Suprapubic skin (tissue), 4 donors: ENCODE measurements around the gene CDKN1A. TPM values are rescaled to one million over a fixed set of nuclear protein-coding genes. Genes with fewer than 3 reads are reported as not detected.
"Not testable (repeated sequence)": the region's sequence is repeated elsewhere in the genome, so short reads cannot be mapped to it uniquely, and the experiment has no call there.

Source experiments
- DNase-seq, 2 donors: peaks; one replicate each; pipeline ENCODE4 v3.0.0-alpha.2; 2019; ENCODE audit warnings: low spot score in 2 of 2
- H3K27ac ChIP-seq: fragments of 200-600 bp; sonication (generic); one replicate; pipeline ENCODE4 v1.5.1; 2019
- H3K27me3 ChIP-seq: fragments of 200-600 bp; sonication (generic); one replicate; pipeline ENCODE4 v1.5.1; 2019
- H3K36me3 ChIP-seq: fragments of 200-600 bp; sonication (generic); one replicate; pipeline ENCODE4 v1.5.1; 2019
- H3K4me1 ChIP-seq: fragments of 200-600 bp; sonication (generic); one replicate; pipeline ENCODE4 v1.5.1; 2019
- H3K4me3 ChIP-seq: fragments of 200-600 bp; sonication (generic); one replicate; pipeline ENCODE4 v1.5.1; 2019; ENCODE audit warnings: mild to moderate bottlenecking
- H3K9me3 ChIP-seq: fragments of 200-600 bp; sonication (generic); one replicate; pipeline ENCODE4 v1.5.1; 2019
- EP300 ChIP-seq: sonication (generic); formaldehyde crosslinking; IDR thresholded peaks from one replicate; pipeline ENCODE4 v1.6.1; 2017; ENCODE audit warnings: antibody characterized with exemption
- POLR2A ChIP-seq, 2 donors: fragments of 450-650 bp; IDR thresholded peaks; one replicate each; pipeline ENCODE4 v1.6.1; 2017; ENCODE audit warnings: antibody characterized with exemption in 2 of 2, mild to moderate bottlenecking in 2 of 2, moderate library complexity in 2 of 2
- POLR2AphosphoS5 ChIP-seq, 3 donors: sonication (generic); formaldehyde crosslinking; IDR thresholded peaks; one replicate each; pipeline ENCODE4 v1.6.1; 2017; ENCODE audit warnings: antibody characterized with exemption in 3 of 3
- WGBS: methylation state at CpG from one replicate; pipeline ENCODE4 v1.1.5; 2018; 5-methylcytosine and 5-hydroxymethylcytosine counted together
- total RNA-seq, 4 donors: library from RNA; depleted of rRNA; stranded (reverse); fragments of >200 nt; gene quantifications; one replicate each; pipeline ENCODE4 v1.1.0, GENCODE V29; 2016
- TF ChIP-seq, protein P1 (sequence below), 2 donors: fragments of 200-600 bp in 1 of 2; fragments of 450-650 bp in 1 of 2; sonication (generic) in 1 of 2; IDR thresholded peaks; one replicate each; pipeline ENCODE4 v1.5.1; 2016 to 2019; ENCODE audit warnings: antibody characterized with exemption in 2 of 2, mild to moderate bottlenecking in 1 of 2, moderate library complexity in 1 of 2

CDKN1A gene
- total RNA-seq, 4 donors from 2014 or later: 138 to 315 (median 207) TPM

DNA sequence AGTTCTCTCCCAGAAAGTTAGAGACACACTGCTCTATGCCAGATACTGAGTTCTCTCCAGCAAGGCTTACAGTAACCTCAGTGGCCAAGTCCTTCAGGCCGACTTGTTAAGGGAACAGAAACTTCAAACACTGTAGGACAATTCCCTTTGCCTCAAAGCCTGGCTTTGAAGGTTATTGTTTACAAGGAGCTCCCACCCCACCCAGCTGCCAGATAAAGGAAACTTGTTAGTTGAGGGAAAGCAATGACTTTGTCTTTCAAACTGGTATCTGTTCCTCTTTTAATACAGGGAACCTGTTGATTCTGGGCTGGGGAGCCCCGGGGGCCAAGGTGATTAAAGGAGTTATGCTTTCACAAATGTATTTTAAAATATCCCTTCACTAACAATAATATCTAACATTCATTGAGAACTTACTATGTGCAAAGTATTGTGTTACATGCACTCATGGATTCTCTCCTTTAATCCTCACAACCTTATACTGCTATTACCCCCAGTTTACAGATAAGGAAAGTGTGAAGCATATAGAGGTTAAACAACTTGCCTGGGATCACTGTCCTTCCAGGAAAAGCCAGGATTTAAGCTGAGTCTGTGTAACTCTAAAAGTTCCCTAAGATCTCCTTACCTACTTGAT, 27.6 kb upstream of the CDKN1A start:
- H3K9me3 ChIP-seq: no peaks in the 10 kb centered on the region
- WGBS: 57% methylated on average over 2 of the region's 2 CpGs

DNA sequence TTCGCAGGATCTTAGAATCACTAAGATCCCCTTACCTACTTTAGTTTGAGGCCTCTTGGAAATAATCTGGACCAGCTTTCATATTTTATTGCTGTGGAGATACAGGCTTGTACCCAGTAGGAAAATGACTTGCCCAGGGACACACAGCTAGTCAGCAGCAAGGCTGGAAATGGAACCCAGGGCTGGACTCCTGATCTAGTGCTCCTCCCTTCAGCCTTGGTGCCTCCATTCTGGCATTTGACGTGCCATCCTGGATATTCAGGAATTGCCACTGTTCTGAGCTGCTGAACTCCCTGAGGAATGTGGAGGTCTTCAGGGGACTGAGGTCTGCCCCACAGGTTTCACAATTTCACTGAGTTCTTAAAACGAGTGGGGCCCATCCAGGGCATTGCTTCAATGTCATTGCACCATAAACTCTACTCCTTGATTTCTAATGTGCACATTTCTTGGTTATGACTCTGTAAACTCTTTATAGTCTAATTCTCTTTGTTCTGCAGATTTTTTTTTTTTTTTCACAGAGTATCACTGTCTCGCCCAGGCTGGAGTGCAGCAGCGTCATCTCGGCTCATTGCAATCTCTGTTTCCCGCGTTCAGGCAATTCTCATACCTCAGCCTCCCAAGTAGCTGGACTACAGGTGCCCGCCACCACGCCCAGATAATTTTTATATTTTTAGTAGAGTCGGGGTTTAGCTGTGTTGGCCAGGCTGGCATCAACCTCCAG, 26.7 kb upstream of the CDKN1A start:
- H3K4me3 ChIP-seq: no peak overlapping the region
- no peak for DNase-seq
- TF ChIP-seq POLR2AphosphoS5 (IDR thresholded peaks at IDR 0.05) (no peak), POLR2A (IDR thresholded peaks at IDR 0.05) (no peak), EP300 (no peak)
- TF ChIP-seq, protein P1, sequence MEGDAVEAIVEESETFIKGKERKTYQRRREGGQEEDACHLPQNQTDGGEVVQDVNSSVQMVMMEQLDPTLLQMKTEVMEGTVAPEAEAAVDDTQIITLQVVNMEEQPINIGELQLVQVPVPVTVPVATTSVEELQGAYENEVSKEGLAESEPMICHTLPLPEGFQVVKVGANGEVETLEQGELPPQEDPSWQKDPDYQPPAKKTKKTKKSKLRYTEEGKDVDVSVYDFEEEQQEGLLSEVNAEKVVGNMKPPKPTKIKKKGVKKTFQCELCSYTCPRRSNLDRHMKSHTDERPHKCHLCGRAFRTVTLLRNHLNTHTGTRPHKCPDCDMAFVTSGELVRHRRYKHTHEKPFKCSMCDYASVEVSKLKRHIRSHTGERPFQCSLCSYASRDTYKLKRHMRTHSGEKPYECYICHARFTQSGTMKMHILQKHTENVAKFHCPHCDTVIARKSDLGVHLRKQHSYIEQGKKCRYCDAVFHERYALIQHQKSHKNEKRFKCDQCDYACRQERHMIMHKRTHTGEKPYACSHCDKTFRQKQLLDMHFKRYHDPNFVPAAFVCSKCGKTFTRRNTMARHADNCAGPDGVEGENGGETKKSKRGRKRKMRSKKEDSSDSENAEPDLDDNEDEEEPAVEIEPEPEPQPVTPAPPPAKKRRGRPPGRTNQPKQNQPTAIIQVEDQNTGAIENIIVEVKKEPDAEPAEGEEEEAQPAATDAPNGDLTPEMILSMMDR (IDR thresholded peaks at IDR 0.05): no peak
- no peak overlapping the region for H3K27ac ChIP-seq
- H3K4me1 ChIP-seq: peaks cover 10% of the 10 kb centered on the region
- H3K27me3 ChIP-seq: no peaks in the 10 kb centered on the region
- H3K36me3 ChIP-seq: no peaks in the 10 kb centered on the region
- no peaks in the 10 kb centered on the region for H3K9me3 ChIP-seq
- 94% methylated on average over 11 of the region's 11 CpGs for WGBS

More for the DNA sequence above, 27.6 kb upstream of the CDKN1A start:
- no peak overlapping the region for H3K27ac ChIP-seq
- peaks cover 10% of the 10 kb centered on the region for H3K4me1 ChIP-seq
- no peaks in the 10 kb centered on the region for H3K36me3 ChIP-seq
- TF ChIP-seq POLR2A (IDR thresholded peaks at IDR 0.05) (no peak), EP300 (no peak)
- no peak overlapping the region for H3K4me3 ChIP-seq
- no peaks in the 10 kb centered on the region for H3K27me3 ChIP-seq
- no peak for DNase-seq

DNA sequence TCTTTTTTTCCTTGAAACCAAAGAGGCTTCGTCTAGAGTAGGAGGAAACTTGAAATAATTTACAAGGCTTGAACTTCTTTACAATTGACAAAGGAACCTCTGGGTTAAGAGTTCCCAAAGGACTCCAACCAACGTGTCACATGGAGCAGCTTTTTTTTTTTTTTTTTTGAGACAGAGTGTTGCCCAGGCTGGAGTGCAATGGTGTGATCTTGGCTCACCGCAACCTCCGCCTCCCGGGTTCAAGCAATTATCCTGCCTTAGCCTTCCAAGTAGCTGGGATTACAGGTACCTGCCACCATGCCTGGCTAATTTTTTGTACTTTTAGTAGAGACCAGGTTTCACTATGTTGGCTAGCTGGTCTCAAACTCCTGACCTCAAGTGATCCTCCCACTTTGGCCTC, 24.0 kb upstream of the CDKN1A start:
- H3K27me3 ChIP-seq, H3K4me3 ChIP-seq, H3K36me3 ChIP-seq, H3K27ac ChIP-seq, H3K9me3 ChIP-seq, DNase-seq: not testable (repeated sequence)
- H3K4me1 ChIP-seq: peaks cover 10% of the 10 kb centered on the region
- WGBS: 77% methylated on average over 5 of the region's 5 CpGs

DNA sequence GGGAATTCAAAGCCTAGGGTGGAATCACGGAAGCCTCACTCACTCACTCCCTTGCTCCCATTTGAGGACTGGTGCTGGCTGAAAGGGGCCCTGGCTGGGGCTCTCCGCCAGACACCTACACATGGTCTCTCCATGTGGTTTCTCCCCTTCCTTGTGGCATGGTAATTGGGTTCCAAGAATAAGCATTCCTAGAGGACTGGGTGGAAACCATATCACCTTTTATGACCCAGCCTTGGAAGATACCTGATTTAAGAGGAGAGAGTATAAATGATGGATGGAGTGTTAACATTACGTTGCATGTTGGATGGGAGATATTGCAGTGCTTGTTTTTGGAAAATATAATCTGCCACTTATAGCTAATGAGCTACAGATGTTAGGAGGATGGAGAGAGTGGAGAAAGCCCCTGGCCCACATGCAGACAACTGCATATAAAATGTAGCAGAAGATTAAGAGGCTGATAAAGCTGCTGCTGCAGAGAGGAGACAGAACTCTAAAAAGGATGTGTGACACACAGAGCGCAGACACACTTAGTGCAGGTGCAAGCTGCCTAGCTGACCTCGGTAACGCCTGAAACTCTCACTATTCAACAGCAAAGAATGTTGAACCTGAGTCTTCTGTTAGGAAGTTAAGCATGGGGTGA, 23.3 kb upstream of the CDKN1A start:
- Histone ChIP-seq H3K27me3 (no peaks in the 10 kb centered on the region), H3K4me3 (no peak overlapping the region), H3K9me3 (no peaks in the 10 kb centered on the region), H3K27ac (no peak overlapping the region), H3K36me3 (no peaks in the 10 kb centered on the region), H3K4me1 (peaks cover 10% of the 10 kb centered on the region)
- 71% methylated on average over 6 of the region's 6 CpGs for WGBS
- DNase-seq: no peak
- no peak for TF ChIP-seq POLR2AphosphoS5 (IDR thresholded peaks at IDR 0.05)
- TF ChIP-seq POLR2A (IDR thresholded peaks at IDR 0.05): no peak
- TF ChIP-seq, protein P1 (IDR thresholded peaks at IDR 0.05): no peak
- TF ChIP-seq EP300: no peak

DNA sequence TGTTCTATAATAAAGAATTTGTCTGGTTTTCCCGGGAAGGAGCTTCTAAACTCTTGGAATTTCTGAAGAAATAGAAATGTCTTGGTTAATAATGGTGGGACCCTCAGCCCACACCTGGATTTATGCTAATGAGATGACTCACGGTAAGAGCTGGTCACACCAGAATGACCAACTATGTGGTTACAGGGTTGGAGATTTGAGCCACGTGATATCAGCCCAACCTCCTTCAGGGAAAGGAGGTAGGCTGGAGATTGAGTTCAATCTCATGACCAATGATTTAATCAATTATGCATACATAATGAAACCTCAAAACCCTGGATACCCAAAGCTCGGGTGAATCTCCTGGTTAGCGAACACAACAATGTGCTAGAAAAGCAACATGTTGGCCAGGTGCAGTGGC, 22.1 kb upstream of the CDKN1A start:
- TF ChIP-seq EP300 (no peak), POLR2AphosphoS5 (IDR thresholded peaks at IDR 0.05) (no peak), POLR2A (IDR thresholded peaks at IDR 0.05) (no peak)
- TF ChIP-seq, protein P1 (IDR thresholded peaks at IDR 0.05): no peak
- 86% methylated on average over 5 of the region's 5 CpGs for WGBS
- H3K27me3 ChIP-seq: no peaks in the 10 kb centered on the region
- peaks cover 21% of the 10 kb centered on the region for H3K4me1 ChIP-seq
- no peaks in the 10 kb centered on the region for H3K36me3 ChIP-seq
- no peak overlapping the region for H3K27ac ChIP-seq
- DNase-seq: no peak
- no peaks in the 10 kb centered on the region for H3K9me3 ChIP-seq
- no peak overlapping the region for H3K4me3 ChIP-seq

DNA sequence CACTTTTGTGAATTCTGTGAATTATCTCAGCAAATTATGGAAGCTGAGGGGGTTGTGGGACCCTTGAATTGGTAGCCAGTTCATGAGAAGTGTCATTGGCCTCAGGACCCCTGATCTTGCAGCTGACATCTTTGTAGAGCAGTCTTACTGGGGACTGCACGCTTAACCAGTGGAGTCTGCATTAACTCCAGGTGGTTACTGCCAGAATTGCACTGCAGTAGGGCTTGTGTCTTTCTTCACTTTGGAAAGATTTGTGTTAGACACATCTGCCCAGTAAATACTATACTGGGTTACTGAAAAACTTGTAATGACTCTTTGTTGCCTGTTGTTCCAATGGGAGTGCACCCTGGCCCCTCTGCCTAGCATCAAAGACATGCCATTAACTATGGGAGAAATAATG, 21.2 kb upstream of the CDKN1A start:
- Histone ChIP-seq H3K27me3 (no peaks in the 10 kb centered on the region), H3K27ac (no peak overlapping the region), H3K9me3 (no peaks in the 10 kb centered on the region), H3K4me3 (no peak overlapping the region), H3K36me3 (no peaks in the 10 kb centered on the region), H3K4me1 (peaks cover 29% of the 10 kb centered on the region)
- TF ChIP-seq POLR2A (IDR thresholded peaks at IDR 0.05) (no peak), EP300 (no peak), POLR2AphosphoS5 (IDR thresholded peaks at IDR 0.05) (no peak)
- TF ChIP-seq, protein P1 (IDR thresholded peaks at IDR 0.05): no peak
- no peak for DNase-seq
- 83% methylated on average over 1 of the region's 1 CpG for WGBS
